Peyer's patch (tissue), 4 donors: Measurements from ENCODE around the gene CDH1.

Source experiments
- POLR2A ChIP-seq, 2 donors: fragments of 450-650 bp; IDR thresholded peaks; one replicate each; pipeline ENCODE4 v1.5.1; 2017; ENCODE audit warnings: antibody characterized with exemption in 2 of 2, mild to moderate bottlenecking in 2 of 2, moderate library complexity in 2 of 2
- TF ChIP-seq, protein P1 (sequence below), 6 experiments: fragments of 450-650 bp in 4 of 6; fragments of 200-600 bp in 2 of 6; sonication (generic) in 1 of 6; IDR thresholded peaks; one replicate each; pipeline ENCODE4 v1.5.1; 2017 to 2019; ENCODE audit warnings: antibody characterized with exemption in 6 of 6, mild to moderate bottlenecking in 3 of 6, moderate library complexity in 1 of 6

DNA sequence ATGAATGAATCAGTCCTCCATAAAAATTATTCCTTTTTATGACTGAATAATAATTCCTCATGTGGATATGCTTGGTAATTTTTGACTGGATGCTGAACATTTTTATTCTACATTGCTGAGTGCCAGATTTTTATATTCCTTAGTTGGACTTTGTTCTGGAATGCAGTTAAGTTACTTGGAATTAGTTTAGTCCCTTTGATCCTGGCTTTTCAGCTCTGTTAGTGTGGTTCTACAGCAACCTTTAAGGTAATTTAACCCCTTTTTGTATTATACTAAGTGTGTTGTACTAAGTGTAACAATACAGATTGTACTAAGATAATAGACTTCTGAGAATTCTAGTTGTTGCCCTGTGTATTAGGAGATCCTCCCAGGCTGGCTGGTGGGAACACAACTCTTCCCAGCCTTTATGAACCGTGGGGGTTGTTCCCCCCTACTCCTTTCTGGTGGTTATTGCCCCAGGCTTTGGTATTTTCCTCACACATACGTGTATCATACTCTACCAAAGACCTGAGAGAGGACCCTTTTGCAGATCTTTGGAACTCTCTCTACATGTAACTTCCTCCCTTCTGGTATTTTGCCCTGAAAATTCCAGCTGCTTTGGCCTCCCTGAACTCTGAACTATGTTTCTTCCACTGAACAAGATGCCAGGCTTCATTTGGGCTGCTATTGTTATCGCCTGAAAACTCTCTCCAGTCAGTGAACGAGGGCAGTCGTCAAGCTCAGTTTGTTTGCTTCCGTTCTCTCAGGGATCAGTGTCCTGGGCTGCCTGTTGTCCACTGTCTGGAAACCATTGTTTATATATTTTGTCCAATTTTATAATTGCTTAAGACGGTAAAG lies 136.8 kb downstream of the CDH1 start:
- TF ChIP-seq, protein P1, sequence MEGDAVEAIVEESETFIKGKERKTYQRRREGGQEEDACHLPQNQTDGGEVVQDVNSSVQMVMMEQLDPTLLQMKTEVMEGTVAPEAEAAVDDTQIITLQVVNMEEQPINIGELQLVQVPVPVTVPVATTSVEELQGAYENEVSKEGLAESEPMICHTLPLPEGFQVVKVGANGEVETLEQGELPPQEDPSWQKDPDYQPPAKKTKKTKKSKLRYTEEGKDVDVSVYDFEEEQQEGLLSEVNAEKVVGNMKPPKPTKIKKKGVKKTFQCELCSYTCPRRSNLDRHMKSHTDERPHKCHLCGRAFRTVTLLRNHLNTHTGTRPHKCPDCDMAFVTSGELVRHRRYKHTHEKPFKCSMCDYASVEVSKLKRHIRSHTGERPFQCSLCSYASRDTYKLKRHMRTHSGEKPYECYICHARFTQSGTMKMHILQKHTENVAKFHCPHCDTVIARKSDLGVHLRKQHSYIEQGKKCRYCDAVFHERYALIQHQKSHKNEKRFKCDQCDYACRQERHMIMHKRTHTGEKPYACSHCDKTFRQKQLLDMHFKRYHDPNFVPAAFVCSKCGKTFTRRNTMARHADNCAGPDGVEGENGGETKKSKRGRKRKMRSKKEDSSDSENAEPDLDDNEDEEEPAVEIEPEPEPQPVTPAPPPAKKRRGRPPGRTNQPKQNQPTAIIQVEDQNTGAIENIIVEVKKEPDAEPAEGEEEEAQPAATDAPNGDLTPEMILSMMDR (IDR thresholded peaks at IDR 0.05) = no peak
- TF ChIP-seq POLR2A (IDR thresholded peaks at IDR 0.05) = no peak
